Measurements from ENCODE around the gene NUP205.

DNA sequence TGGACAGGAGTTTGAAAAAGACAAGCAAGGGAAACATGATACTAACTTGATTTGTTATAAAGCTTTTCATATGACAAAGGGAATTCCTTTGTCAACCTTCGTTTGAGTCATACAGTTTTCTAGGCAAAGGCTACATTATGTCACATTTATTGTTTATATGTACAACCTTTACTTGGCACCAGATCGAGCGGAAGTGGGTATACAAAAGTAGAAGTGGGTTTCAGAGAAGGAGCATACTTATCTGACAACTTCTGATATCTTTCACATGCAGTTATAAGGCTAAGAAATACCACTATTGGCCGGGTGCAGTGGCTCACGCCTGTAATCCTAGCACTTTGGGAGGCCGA, 115.6 kb downstream of the NUP205 start:
- TF ChIP-seq CTCF (IDR thresholded peaks at IDR 0.05; ENCODE audit: borderline replicate concordance, extremely low read depth, low read length, poor library complexity, severe bottlenecking): no peak
- no peak for TF ChIP-seq EZH2 (IDR thresholded peaks at IDR 0.05; ENCODE audit: borderline replicate concordance, low read depth, low read length, severe bottlenecking)

Measured in DND-41 (cell line).